GM19099 (cell line): ENCODE results near the gene CDC37.

Experiments
- POLR2A ChIP-seq: IDR thresholded peaks from 3 replicates; pipeline ENCODE4 v1.6.1; 2011; ENCODE audit warnings: low read depth; ENCODE audit not compliant: insufficient read length; ENCODE audit errors: extremely low read depth

CDC37 gene

DNA sequence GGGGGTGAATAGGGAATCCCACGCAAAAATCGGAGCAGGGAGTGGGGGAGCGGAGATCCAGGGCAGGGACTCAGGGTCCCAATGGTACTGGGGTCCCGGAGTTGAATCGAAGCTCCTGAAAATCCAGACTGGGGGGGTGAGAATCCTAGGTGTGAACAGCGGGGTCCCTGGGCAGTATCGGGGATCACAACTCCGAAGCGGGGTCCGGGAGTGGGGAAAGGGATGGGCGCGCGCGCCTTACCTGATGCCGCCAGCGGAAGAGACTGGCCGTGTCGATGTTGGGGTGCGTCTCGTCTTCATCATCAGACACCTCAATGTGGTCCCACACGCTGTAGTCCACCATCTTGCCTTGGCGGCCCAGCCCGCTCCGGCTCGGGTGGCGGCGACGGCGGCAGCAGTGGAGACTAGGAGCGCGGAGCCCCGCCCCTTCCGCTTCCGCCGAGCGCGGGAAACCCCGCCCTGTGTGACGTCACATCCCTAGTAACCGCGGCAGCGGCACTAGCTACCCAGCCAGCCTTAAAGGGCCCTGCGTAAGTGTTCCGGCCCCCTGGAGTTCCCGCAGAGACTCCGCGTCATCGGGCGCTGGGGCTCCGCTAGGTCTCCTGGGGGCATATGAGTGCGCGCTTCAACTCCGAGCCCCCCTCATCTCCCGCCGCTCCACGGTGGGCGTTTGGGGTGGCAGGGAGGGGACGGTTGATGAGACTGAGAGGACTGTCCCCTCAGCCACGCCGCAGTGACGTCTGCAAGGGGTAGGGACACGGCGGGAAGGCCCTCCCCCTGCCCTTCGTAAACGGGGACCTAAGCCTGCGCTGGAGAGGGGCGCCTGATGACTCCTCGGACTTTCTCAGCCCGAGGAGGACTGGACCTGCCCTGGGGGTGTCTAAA is at the start of gene CDC37:
Gene CDC37, minus strand, starts transcription at position 406 of the 885 bp plus-strand sequence. Its CDS starts 63 bp downstream, at position 343.
- TF ChIP-seq POLR2A, result peak; percentile 97

DNA sequence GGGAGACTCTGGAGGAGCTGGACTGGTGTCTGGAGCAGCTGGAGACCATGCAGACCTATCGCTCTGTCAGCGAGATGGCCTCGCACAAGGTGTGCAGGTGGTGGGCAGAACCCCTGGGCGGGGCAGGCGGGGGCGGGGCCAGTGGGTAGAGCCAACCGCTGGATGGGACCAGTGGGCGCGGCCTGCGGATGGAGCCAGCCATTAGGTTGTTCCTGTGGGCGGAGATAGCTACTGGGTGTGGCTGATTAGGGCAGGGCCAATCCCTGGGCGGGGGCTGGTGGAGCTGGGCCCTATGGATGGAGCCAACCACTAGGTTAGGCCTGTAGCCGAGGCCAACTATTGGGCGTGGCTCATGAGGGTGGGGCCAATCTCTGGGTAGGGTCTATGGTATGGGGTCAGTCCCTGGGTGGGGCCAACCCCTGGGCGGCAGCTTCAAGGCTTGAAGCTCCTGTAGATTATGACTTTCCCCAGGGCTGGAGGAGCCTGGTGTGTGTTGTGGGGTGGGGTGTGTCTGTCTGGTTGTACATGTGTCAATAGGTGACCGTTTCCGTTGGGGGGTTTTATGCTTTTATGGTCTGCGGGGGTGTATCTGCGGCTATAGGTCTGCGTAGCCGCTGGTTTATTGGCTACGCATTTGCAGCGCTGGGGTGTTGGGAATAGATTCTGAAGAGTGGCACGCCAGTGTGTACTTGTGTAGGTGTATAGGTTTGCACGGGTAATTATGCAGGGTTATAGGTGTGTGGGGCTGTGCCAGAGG is 47.7 kb upstream of the CDC37 start:
- no peak for TF ChIP-seq POLR2A

DNA sequence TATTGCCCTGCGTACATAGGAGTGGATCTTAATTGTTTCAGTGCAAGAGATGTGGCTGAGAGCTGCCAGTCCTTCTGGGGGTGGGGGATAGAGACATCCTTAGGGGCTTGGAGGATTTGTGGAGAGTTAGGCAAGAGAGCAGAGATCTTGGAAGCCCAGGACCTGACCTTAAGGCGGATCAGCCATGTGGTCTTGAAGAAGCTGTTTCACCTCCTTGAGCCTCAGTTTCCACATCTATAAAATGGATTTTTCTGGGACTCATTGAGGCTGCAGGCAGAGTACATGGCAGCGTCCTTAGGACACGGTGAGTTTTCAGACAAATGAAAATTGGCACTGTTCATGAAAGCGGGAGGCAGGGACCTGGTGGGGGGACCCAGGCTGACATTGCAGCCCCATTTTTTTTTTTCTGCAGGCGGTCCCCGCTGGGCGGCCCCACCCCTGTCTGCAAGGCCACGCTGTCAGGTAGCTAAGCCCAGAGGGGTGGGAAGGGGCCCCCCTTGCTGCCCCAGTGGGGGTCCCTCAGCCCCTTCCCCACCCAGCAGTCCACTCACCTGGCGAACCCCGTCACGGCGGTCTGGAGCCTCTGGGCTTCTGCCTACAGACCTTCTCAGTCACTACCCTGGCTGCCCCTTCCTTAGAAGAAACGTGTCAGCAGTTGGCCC is 47.0 kb upstream of the CDC37 start:
- no peak for TF ChIP-seq POLR2A

GRCh38 chr19:10449037-10449436 is 45.7 kb upstream of the CDC37 start:
- no peak for TF ChIP-seq POLR2A

- TF ChIP-seq POLR2A, result no peak
These were observed 39.4 kb upstream of the CDC37 start for GRCh38 chr19:10442698-10443097.

GRCh38 chr19:10439588-10439987 is 36.2 kb upstream of the CDC37 start:
- TF ChIP-seq POLR2A, result no peak

DNA sequence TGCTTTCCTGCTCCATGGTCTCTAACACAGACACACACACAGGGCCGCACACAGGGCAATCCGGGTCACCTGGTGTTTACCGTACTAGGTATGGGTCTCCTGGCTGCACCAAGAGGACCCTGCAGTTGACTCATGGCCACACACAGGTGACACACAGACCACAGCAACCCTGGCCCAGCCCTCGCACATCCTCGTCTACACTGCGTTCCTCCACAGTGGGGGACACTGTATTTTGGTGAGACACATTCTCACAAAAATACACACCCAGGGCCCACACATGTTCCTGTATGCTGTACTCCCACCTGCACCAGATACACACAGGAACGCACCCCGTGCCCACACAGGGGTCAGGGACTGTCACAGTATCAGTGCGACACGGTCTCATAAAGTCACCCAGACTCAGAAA is 29.8 kb upstream of the CDC37 start:
- TF ChIP-seq POLR2A, result no peak

GRCh38 chr19:10432736-10433130 is 29.4 kb upstream of the CDC37 start:
- no peak for TF ChIP-seq POLR2A

- TF ChIP-seq POLR2A, result no peak
These were observed 28.8 kb upstream of the CDC37 start for GRCh38 chr19:10431943-10432735.

DNA sequence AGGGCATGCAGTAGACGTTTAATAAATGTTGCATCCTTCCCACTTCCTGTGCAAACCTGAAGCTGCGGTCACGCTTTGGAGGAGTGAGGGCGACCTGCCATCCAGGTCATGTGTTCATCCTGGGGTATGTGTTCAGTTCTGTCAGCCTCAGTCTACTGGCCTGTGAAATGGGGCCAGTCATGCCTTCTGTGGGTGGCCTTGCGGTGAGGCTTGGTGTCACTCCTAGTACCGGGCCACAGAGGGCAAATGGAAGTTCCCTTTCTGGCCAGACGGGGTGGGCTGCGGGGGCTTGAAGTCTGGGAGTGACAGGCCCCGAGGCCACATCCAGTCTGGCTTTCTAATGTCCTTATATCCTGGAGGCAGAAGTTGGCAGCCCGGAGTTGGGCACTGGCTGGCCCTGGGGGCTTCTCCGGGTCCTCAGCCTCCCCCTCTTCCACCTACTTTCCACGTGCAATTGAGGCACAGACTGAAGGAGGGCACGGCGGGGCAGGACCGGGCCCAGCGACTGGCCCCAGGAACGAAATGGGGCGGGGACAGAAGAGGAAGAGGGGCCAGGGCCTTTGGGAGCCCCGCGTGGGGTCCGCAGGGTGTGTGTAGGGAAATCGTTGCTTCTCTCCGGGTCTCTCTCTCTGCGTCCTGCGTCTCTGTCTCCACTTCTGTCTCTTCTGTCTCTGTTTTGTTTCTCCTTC is 28.1 kb upstream of the CDC37 start:
- no peak for TF ChIP-seq POLR2A

DNA sequence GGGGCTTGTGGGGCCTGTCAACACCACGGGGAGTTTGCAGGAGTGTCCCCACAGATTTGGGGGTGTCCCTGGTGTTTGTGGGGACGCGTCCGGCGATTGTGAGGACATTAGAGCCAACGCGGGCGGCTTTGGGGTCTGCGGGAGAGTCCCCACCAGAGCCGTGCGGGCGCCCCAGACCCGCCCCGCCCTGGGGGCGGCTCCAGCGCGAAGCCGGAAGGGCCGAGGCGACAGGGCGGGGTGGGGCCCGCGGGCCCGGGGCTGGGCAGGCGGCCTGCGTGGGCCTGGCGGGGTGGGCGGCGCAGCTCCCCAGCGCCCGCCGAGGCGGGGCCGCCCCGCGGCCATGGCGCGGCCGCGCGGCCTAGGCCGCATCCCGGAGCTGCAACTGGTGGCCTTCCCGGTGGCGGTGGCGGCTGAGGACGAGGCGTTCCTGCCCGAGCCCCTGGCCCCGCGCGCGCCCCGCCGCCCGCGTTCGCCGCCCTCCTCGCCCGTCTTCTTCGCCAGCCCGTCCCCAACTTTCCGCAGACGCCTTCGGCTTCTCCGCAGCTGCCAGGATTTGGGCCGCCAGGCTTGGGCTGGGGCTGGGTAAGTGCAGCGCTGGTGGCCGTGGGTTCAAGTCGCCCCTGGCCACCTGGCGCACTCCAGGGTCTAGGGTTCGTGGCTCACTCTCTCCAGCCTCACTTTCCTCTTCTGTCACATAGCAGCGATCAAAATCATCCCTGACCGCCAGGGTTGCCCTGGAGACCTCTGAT is 27.3 kb upstream of the CDC37 start:
- TF ChIP-seq POLR2A, result no peak

- TF ChIP-seq POLR2A, result no peak
These were observed 25.6 kb upstream of the CDC37 start for GRCh38 chr19:10428996-10429381.

GRCh38 chr19:10427169-10427568 is 23.8 kb upstream of the CDC37 start:
- no peak for TF ChIP-seq POLR2A

GRCh38 chr19:10424011-10424637 is 20.8 kb upstream of the CDC37 start:
- TF ChIP-seq POLR2A, result no peak

DNA sequence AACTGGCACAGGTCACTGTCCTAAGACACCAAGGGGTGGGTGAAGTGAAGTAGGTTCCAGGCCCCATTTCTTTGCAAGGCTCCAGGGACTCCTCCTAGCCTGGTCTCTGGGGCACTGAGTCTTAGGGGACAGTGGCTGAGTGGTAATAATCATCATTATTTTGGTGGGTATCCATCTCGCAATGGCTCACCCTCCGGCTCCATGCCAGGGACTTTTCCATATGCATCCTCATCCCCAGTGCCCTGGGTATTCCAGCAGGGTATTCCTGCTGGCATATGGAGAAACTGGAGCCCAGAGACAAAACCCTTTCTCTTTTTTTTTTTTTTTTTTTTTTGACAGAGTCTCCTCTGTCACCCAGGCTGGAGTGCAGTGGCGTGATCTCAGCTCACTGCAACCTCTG is 19.5 kb upstream of the CDC37 start:
- no peak for TF ChIP-seq POLR2A
